Measurements from ENCODE around the gene SLC48A1.

Gene SLC48A1

GRCh38 chr12:47802312-47802711 lies 29.3 kb downstream of the SLC48A1 start:
- TF ChIP-seq CTCF (IDR thresholded peaks at IDR 0.05; ENCODE audit: low read length, missing control alignments): peak; percentile 28
- no peak overlapping the region for H3K4me3 ChIP-seq (replicated peaks; ENCODE audit: low read depth, low read length)
- DNase-seq (ENCODE audit: low read depth): no peak

- TF ChIP-seq CTCF (IDR thresholded peaks at IDR 0.05; ENCODE audit: low read length, missing control alignments): no peak
- H3K4me3 ChIP-seq (replicated peaks; ENCODE audit: low read depth, low read length): no peak overlapping the region
- no peak for DNase-seq (ENCODE audit: low read depth)
Observed at GRCh38 chr12:47803191-47803875, 30.3 kb downstream of the SLC48A1 start.

- DNase-seq (ENCODE audit: low read depth): no peak
- no peak overlapping the region for H3K4me3 ChIP-seq (replicated peaks; ENCODE audit: low read depth, low read length)
- TF ChIP-seq CTCF (IDR thresholded peaks at IDR 0.05; ENCODE audit: low read length, missing control alignments): no peak
Observed at GRCh38 chr12:47804171-47804570, 31.1 kb downstream of the SLC48A1 start.

GRCh38 chr12:47805417-47805816 lies 32.4 kb downstream of the SLC48A1 start:
- no peak for TF ChIP-seq CTCF (IDR thresholded peaks at IDR 0.05; ENCODE audit: low read length, missing control alignments)
- no peak overlapping the region for H3K4me3 ChIP-seq (replicated peaks; ENCODE audit: low read depth, low read length)
- peak; percentile 30 for DNase-seq (ENCODE audit: low read depth)

GRCh38 chr12:47807338-47807737 lies 34.3 kb downstream of the SLC48A1 start:
- no peak for TF ChIP-seq CTCF (IDR thresholded peaks at IDR 0.05; ENCODE audit: low read length, missing control alignments)
- no peak for DNase-seq (ENCODE audit: low read depth)
- no peak overlapping the region for H3K4me3 ChIP-seq (replicated peaks; ENCODE audit: low read depth, low read length)

GRCh38 chr12:47808050-47808449 lies 35.0 kb downstream of the SLC48A1 start:
- no peak for TF ChIP-seq CTCF (IDR thresholded peaks at IDR 0.05; ENCODE audit: low read length, missing control alignments)
- DNase-seq (ENCODE audit: low read depth): peak; percentile 62
- no peak overlapping the region for H3K4me3 ChIP-seq (replicated peaks; ENCODE audit: low read depth, low read length)
